C4-2B (cell line): ENCODE results near the gene RCAN1.

ENCODE experiments used
- CTCF ChIP-seq: fragments of 450-650 bp; conservative IDR thresholded peaks from 2 replicates; pipeline ENCODE4 v1.5.1; 2017; ENCODE audit warnings: mild to moderate bottlenecking
- ZFX ChIP-seq: fragments of 450-650 bp; IDR thresholded peaks from 2 replicates; pipeline ENCODE4 v1.6.1; 2017

GRCh38 chr21:34603002-34603709 lies 11.8 kb downstream of the RCAN1 start:
- TF ChIP-seq ZFX, result no peak
- TF ChIP-seq CTCF, result peak; percentile 73
